Measurements from ENCODE around the gene ADGRV1.

GRCh38 chr5:90967851-90968250 lies 409.3 kb downstream of the ADGRV1 start:
- no peak for TF ChIP-seq REST (IDR thresholded peaks at IDR 0.05; ENCODE audit: insufficient read depth in 1 of 2, low read depth in 2 of 2, low read length in 2 of 2)
- no peak for TF ChIP-seq POLR2AphosphoS5 (IDR thresholded peaks at IDR 0.05; ENCODE audit: low read depth, low read length)

All from PFSK-1 (cell line).